GM18519 (cell line): ENCODE results near the gene TTLL1.
"Not testable (repeated sequence)": the region's sequence is repeated elsewhere in the genome, so short reads cannot be mapped to it uniquely, and the experiment has no call there.

Experiments
- ATAC-seq: cut with Tn5 transposase; IDR thresholded peaks from one replicate; pipeline ENCODE4 v1.9.1; 2021; ENCODE audit warnings: mild to moderate bottlenecking, moderate library complexity; ENCODE audit not compliant: unreplicated experiment, low FRiP score

TTLL1 gene

DNA sequence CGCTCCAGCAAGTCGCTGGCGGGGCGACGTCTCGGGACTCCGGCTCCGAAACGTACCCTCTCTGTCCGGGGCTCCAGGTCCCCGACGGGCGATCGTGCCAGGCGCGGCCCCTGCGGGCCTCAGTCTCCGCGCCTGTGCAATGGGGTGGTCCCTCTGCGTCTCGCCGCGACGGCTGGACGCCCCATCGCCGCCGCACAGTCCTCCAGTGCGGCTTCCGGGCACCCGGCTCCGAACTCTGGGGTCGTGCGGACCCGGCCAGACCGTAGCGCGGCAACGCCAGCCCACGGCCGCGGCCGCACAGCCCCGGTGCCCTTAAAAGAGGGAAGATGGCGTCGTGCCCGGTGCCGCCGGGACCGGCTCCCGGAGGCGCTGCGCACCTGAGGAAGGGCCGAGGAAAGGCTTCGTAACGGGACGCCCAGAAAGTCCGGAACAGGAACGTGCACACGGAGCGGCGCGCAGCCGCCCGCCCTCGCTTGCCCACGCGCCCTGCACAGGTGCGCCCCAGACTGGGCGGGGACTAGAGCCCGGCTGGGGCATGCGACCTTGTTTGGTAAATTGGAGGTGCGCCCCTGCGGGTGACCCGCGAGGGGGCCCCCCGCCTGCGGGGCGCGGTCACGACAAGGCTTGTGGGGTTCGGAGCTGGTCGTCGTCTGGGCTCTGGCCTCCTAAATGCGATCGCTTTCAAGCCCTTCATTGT is 21.9 kb upstream of the TTLL1 start:
- no peak for ATAC-seq

DNA sequence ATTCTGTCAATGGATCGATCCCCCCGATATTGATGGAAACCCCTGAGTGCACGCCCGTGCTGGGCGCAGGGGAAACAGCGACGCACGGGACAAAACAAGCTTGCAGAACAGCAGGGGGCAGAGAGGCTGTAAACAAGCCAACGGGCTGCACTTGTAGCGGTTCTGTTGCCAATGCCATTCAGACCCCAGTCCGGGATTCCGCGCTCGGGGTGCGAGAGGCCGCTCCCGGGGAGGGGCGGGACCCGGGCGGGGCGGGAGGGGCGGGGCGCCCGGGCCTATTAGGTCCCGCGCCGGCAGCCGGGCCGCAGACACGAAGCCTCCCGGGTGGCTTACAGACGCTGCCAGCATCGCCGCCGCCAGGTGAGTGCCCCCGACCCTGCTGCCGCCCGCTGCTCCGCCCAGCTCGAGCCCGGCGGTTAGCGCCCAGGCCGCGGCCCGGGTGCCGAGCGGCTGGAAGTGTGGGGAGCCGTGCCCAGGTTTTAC is 21.3 kb upstream of the TTLL1 start, which contains the start of gene BIK:
Gene BIK, plus strand, starts transcription at position 307 of the 483 bp plus-strand sequence. CDS start 13,273 bp downstream, outside the sequence.
- ATAC-seq = no peak

DNA sequence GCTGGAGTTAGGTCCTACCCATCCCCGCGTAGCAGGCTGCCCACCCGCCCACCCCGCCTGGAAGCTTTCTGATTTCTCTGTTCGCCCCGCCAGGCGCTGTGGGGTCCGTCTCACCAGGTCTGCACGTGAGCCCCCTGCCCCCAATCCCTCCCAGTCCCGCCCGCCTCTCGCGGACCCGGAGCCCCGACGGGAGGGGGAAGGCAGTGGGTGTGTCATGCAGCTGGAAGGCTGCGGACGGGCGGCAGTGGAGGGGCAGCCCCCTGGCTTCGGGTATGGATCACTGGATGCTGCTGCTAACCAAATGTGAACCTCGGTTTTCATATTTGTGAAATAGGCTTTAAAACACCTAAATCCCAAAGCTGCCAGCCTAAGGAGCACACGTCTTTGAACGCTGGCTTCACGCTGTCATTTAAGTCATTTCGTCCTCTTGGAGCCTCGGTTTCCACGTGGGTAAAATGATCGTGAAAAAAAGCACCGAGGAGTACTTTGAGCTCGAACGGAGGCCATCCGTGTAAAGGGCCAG is 20.8 kb upstream of the TTLL1 start:
- ATAC-seq = no peak

DNA sequence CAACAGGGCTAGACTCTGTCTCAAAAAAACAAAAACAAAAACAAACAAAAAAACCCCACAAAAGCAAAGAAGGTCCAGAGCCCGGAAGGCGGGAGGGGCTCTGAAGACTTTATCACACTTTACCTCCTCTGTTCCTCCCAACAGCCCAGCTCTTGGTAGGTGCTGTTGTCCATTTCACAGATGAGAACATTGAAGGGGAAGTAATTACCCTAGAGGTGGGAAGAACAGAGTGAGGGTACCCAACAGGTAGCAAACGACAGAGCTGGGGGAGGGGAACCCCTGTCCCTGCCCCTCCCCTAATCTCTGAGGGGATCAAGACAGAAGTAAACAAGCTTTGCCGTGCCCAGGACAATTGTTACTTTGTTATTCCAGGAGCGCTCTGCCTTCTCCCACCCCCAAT is 20.3 kb upstream of the TTLL1 start:
- no peak for ATAC-seq

DNA sequence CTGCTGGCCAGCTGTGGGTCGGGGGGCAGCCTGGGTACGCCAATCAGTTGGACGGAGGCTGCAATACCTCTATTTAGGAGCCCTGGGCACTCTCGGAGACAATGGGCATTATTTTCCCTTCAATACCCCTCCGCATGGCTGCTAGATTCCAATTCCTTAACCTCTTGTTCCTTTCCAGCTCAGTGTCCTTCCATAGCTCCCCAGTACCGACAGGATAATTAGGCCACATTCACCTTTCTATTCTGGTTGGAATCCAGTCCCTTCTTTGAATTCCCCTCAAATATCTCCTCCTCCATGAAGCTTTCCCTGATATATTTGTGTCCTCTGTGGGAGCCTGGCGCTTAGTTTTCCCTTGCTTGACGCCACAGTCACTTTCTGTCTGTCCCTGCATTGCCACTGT is 17.1 kb upstream of the TTLL1 start:
- ATAC-seq = no peak

DNA sequence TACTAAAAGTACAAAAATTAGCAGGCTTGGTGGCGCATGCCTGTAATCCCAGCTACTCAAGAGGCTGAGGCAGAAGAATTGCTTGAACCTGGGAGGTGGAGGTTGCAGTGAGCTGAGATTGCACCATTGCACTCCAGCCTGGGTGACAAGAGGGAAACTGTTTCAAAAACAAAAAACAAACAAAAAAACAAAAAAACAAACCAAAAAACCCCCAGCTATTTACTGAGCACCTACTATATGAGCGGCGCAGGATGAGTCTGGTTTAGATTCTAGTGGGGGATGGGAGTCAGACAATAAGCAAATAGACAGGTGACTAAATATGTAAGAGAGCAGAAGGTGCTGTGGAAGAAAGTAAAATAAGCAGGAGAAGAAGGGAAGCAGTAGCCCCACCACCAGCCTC is 15.8 kb upstream of the TTLL1 start:
- ATAC-seq = not testable (repeated sequence)

DNA sequence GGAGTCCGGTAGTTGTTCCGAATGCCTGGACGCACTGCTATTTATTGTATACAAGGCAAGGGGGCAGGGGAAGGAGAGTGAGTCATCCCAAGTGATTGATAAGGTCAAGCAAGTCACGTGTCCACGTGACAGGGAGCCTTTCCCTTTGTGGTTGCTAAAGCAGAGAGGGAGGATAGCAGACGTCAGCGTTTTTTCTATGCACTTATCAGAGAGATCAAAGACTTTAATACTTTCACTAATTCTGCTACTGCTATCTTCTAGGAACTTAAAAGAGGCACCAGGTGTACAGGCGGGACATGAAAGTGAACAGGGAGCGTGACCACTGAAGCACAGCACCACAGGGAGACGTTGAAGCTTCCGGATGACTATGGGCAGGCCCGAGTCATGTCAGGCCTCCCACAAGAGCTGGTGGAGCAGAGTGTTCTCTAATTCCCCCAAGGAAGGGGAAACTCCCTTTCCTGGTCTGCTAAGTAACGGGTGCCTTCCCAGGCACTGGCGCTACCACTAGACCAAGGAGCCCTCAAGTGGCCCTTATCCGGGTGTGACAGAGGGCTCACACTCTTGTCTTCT is 14.9 kb upstream of the TTLL1 start:
- ATAC-seq = not testable (repeated sequence)

DNA sequence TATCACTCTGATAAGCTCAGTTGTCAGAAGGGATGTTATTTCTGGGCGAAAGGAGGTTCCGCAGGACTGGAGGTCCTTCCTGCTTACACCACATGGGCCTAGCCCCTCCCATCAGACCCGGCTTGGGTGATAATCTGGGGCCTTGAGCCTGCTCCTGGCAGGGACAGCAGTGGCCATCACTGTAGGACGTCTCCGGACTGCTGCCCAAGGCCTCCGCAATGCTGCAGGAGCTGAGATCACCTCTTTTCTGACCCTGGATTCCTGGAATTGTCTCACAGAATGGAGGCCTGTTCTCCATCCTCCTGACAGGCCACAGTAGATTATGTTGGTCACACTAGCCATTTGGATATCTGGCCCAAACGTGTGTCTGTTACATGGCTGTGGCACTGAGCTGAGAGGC is 12.1 kb upstream of the TTLL1 start:
- no peak for ATAC-seq

DNA sequence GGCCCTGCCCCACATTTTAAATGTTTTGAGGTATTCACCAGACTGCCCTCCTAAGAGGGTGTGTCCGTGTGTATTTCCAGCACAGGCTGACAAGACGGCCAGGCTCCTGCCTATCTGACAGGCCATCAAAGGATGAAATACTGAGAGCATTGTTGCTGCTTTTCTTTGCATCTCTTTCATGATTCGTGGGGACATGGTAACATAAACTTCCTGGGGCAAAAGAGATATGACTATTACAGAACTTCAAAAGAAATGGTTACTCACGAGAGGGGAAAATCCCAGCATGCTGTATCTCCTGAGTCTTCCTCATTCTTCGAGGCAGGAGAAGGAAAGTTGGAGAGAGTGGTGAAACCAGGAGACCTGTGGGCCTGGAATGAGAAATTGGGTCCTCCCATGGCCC is 11.0 kb upstream of the TTLL1 start:
- no peak for ATAC-seq

DNA sequence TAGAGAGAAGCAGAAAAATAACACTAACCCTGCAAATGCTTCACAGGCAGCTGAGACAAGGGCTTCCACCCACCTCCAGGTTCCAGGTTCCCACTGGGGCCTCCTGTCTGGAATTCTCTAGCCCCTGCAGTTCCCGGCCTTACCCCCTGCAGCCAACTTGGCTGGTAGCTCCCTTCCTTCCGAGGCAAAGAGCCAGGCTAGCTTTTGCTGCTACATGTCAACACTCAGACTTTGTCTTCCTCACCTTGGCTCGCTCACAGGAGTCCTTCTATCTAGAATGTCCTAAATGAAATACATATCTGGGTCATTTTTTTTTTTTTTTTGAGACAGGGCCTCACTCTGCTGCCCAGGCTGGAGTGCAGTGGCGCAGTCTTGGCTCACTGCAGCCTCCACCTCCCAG is 9.9 kb upstream of the TTLL1 start:
- ATAC-seq = no peak

DNA sequence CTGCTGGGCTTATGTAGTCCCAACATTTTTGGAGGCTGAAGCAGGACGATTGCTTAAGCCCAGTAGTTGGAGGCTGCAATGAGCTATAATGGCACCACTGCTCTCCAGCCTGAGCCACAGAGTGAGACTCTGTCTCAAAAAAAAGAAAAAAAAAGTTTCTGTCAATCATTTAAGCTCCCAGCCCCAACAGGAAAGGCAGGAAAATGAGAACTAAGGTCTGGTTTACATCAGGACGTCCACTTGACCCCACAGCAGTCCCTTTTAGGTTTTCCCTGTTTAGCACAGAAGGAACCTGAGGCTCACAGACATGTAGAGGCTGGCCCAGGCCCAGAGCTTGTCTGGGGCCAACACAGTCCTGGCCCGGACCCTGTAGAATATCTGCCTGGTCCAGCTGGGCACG is 9.2 kb upstream of the TTLL1 start:
- ATAC-seq = no peak

DNA sequence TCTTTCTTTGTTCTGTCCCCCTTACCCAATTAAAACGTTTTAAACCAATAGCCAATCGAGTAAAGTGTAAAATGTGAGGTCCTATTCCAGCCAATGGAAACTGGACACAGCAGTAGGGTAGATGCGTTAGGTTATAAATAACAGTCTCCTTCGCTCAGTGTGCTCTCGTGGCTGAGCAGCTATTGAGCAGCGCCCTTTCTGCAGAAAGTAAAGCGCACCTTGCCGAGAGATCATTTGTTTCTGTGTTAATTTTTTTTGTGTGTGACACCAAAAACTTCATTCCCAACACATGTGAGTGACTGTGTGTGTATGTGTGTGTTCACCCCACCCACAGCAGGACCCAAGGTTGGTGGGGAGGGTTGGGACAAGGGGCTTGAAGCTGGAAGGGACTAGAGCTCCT is 7.2 kb upstream of the TTLL1 start:
- no peak for ATAC-seq

DNA sequence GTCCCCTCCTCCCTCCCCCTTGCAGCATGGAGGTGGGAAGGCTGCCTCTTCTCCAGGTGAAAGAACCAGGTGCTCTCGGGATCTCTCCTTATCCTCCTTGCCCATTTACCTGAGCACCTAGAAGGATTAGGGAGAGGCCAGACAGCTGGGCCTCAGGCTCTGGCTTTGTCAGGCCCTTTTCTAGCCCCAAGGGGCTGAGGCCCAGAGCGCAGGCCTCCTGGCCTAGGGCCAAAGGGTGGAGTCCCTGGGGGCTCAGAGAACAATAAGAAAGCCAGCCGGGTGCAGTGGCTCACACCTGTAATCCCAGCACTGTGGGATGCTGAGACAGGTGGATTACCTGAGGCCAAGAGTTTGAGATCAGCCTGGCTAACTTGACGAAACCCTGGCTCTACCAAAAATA is 5.4 kb upstream of the TTLL1 start:
- ATAC-seq = no peak

DNA sequence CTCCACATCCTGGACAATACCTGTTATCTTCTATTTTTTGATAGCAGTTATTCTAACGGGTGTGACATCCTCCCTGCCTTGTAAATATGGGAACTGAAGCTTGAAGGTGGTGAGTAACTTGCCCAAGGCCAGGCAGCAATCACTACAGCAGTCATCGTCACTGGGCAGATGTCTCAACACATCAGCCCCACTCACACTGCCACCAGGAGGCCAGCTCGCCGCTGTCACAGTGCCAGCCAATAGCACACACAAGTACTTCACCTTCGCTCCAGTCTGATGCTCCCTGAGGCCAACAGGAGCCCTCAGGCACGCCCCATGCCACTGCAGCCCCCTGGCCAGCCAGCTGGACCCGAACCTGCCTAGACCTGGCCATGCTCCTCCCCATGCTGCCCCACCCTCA is 4.9 kb upstream of the TTLL1 start:
- ATAC-seq = no peak

DNA sequence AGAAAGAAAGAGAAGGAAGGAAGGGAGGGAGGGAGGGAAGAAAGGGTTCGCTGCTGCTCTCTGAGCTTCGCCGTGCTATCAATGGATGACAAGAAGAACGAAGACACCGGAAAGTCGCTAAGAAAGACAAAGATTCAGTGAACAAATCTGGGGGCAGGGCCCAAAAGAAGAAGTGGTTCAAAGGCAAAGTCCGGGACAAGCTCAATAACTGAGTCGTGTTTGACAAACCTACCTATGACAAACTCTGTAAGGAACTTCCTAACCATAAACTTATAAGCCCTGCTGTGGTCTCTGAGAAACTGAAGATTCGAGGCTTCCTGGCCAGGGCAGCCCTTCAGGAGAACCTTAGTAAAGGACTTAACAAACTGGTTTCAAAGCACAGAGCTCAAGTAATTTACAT is 2.9 kb upstream of the TTLL1 start:
- no peak for ATAC-seq

DNA sequence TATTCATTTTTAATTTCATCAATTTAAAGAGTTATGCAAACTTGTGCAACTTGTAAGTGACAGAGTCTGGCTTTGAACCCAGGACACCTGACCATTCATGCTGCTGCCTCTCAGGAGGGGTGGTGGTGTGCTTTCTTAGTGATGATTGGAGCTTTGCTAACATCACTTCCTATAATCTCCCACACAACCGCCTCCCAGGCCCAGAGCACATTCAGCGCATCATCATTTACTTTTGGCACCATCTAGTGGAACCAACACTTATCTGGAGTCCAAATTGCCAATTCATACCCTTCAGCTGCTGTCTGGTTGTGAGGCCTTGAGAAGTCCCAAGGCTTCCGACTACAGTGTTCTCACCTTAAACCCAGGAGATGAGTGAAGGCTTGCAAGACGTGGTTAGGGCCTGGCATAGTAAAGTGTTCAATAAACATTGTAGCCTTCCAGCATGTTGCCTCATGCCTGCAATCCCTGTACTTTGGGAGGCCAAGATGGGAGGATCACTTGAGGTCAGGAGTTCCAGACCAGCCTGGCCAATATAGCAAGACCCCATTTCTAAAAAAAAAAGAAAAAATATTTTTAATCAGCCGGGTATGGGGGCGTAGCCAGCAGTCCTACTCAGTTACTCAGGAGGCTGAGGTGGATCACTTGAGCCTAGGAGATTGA is 1.1 kb upstream of the TTLL1 start:
- ATAC-seq = no peak

DNA sequence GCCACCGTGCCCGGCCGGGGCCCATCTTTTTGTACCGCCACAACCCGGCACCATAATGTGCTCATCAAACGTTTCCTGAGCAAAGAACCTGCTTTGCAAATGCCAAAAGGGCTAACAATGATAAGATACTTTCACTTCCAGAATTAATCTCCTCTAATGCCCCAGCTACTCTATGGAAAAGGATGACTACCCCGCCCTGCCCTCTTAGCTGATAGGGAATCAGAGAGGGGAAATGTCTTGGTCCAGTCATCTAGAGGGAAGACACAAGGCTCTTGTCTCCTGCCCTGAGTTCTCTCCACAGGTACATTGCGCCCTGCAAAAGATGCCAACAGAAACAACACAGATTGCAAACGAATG is 586 bp downstream of the TTLL1 start:
- ATAC-seq = no peak

DNA sequence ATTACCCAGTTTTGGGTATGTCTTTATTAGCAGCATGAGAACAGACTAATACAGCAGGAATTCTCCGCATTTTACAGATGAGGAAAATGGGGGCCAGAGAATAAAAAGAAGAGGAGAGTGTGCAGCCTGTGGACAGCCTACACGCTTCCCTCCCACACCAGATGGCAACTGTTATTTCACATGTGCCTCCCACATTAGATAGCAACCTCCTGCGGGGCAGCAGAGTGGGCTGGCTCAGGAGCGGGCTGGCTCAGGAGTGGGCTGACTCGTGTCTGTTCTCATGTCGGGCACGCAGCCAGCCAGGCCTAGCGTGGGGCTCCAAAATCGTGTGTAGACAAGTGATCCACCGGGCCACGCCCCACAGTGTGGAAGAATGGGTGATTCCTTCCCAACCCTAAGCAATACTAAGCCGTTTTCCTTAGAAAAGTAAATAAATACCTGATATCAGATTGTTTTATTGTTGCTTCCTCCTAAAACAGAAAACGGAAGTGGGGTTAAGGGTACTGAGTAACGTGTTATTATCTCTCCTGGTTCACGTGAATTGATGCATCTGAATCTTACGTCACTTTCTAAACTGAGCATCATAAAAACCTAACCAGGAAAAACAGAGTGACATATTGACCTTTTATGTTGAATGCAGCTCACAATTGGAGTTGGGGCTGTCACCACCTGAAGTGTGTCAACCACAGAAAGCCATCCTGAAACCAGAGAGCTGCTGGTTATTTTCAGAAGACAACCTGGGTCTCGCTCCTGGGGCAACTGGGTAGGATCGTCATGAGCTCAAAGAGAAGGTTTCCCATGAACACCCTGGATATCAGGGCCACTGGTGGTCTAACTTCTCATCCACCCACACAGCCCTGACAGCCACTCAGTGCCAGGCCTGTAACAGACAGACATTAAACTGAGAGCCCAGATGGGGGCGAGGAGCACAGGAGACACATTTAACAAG is 3.3 kb downstream of the TTLL1 start:
- no peak for ATAC-seq

DNA sequence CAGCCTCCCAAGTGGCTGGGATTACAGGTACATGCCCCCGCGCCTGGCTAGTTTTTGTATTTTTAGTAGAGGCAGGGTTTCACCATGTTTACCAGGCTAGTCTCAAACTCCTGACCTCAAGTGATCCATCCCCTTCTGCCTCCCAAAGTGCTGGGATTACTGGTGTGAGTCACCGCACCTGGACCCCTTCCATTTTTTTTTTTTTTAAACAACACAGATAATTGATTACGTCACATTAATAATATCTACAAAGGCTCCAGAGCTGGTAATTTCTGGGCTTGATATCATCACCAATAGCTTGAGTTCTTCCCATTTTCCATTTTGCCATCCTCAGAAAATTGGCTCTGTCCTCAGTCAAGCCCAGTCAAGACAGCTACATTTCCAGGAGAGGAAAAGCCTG is 7.2 kb downstream of the TTLL1 start:
- ATAC-seq = no peak

DNA sequence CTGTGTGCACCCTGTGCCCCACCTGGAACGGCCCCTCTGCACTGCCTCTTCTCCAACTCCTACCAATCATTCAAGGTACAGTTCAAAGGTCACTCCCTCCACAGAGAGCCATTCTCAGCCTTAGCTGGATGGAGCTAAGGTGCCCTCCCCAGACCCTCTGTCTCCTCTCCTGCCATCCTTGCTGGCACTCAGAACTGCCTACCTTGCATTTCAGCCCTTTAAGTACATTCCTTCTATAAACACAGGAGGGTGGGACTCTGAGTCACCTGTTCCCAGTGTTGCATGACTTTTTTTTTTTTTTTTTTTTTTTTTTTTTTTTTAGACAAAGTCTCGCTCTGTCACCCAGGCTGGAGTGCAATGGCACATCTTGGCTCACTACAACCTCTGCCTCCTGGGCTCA is 8.6 kb downstream of the TTLL1 start:
- no peak for ATAC-seq

DNA sequence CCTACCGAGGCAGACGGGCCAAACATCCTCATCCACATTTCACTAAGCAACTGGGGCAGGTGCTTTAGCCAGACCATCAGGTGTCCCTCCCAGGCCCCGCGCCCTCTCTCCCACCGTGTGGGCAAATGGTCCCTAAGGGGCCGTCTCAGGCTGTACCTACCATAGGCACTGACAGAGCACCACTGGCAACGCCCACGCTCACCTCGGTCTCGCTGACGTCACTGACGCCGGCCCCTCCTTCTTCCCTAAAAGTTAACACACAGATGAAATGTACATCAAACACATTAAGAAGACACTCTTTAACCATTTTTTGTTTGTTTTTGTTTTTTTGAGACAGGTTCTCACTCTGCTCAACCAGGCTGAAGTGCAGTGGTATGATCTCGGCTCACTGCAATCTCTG is 9.4 kb downstream of the TTLL1 start:
- ATAC-seq = no peak
